NCI-H2171 (cell line): ENCODE data around the gene OR2T34.
"Not testable (repeated sequence)": the region's sequence is repeated elsewhere in the genome, so short reads cannot be mapped to it uniquely, and the experiment has no call there.

Experiments used
- DNase-seq: peaks from one replicate; lab custom pipeline; 2025; lab: John Stamatoyannopoulos, UW

Gene OR2T34

GRCh38 chr1:248562672-248563071 is 11.9 kb downstream of the OR2T34 start, which contains the start of gene OR2T29:
OR2T29 (minus strand) TSS chr1:248562772; CDS start chr1:248559491, 3,281 bp downstream.
- DNase-seq = not testable (repeated sequence)

GRCh38 chr1:248551027-248551426 is 23.5 kb downstream of the OR2T34 start:
- not testable (repeated sequence) for DNase-seq

- not testable (repeated sequence) for DNase-seq
Measured at GRCh38 chr1:248547383-248547782, 27.2 kb downstream of the OR2T34 start.

- not testable (repeated sequence) for DNase-seq
Measured at GRCh38 chr1:248537449-248537848, 37.1 kb downstream of the OR2T34 start.
